NCI-H187 treated with DMSO at 0.1 percent for 48 hours (cell line): ENCODE measurements around the gene PRTN3.
"Not testable (repeated sequence)": the region's sequence is repeated elsewhere in the genome, so short reads cannot be mapped to it uniquely, and the experiment has no call there.

Source experiments
- DNase-seq: peaks from one replicate; lab custom pipeline; 2025; lab: John Stamatoyannopoulos, UW

PRTN3 gene

DNA sequence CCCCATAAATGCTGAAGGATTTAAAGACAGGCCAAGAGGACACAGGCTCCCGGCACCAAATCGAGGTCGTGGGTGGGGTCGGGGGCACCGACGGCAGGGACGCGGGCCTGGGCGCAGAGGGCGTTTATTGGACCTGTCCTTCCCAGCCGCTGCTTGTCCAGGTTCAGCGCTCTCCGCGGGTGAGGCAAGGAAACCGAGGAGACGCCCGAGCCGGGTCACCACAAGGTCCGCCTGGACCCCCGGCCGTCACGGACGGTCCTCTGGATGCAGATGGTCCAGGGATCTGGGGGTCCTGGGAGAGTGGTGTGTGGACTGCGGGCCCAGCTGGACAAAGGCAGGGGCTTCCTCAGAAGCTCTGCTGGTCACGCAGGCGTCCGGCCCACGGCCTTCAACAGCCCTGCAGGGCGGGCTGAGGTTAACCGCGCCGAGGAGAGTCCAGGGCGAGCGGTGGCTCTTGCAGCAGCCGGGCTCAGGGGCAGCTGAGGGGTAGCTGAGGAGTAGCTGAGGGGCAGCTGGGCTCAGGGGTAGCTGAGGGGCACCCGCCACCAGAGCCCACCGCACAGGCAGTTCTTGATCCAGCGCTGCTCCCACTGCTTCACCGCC, 27.2 kb downstream of the PRTN3 start:
- DNase-seq: no peak

DNA sequence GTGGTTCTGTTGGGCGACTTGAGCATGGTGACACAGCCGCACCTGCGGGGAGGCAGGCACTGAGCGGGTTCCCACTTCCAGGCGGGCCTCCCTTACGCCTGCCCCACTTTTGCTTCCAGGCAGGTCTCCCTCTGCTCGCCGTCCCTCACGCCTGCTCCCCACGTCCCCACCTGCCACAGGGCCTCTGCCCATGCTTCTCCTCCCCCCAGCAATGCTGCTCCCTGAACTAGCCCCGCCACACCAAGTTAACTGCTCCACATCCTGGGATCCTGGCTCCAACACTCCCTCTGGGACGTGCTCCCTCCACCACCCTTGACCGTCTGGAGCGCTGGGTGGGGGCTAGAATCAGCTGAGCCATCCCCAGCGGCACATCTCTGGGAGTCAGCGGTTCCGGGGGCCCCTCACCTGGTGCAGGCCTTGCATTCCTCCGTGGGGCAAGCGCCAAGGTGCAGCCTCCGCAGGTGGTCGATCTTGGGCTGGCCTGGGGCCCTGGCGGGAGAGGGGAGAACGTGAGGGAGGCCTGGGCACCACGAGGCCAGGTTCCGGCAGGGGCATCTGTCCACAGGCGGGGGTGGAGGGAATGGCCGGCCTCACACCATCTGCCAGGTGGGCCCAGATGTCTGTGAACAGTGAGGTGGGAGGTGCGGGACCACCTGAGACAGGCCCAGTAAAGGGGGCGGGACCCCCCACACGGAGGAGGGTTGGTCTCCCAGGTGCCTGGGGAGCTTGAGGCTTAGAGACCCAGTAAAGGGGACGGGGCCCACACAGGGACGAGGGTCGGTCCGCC, 27.9 kb downstream of the PRTN3 start:
- no peak for DNase-seq

DNA sequence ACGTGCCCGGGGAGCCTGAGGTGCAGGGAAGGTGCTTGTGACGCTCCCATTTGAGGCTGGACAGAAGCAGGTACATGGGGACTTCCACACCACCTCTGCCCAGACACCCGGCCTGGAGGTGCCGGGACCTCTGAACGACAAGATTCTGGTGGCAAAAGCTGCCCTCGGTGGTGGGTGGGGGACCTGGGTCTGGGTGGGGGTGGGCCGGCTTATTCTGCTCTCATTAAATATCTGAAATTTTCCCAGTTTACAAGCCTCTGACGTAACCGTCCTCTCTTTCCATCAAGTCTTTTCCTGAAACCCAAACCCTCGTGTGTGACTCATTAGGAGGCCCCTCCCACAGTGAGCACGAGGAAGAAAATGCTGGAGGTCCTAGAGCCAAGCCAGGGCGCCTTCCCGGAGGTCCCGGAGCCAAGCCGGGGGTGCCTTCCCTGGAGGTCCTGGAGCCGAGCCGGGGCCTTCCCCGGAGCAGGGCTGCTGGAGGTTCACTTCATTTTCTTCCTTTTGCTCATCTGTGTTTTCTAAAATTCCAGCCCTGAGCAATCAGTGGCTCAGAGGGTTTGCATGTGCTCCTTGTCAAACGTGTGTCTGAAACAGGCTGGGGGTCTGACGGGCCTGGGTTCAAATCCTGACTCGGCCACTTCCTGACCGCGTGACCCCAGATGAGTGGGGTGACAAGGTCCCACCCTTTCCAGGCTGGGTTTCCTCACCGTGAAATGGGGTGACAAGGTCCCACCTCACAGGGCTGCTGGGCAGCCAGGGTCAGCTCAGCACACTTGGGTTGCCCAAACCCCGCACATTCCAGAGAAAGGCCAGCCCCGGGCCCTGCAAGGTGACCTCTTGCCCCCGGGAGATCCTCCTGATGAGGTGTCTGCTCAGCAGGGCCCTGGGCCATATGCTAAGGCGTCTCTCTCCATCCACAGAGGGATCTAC, 28.7 kb downstream of the PRTN3 start:
- no peak for DNase-seq

DNA sequence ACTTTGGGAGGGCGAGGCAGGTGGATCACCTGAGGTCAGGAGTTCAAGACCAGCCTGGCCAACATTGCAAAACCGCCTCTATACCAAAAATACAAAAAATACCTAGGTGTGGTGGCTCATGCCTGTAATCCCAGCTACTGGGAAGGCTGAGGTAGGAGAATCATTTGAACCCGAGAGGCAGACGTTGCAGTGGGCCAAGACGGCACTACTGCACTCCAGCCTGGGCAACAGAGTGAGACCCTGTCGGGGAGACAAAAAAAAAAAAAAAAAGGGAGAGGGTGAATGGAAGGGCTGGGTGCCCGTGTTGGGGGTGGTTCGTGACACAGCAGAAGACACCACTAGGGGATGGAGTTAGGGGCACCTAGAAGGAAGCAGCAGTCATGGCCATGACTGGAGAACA, 29.5 kb downstream of the PRTN3 start:
- DNase-seq: no peak

DNA sequence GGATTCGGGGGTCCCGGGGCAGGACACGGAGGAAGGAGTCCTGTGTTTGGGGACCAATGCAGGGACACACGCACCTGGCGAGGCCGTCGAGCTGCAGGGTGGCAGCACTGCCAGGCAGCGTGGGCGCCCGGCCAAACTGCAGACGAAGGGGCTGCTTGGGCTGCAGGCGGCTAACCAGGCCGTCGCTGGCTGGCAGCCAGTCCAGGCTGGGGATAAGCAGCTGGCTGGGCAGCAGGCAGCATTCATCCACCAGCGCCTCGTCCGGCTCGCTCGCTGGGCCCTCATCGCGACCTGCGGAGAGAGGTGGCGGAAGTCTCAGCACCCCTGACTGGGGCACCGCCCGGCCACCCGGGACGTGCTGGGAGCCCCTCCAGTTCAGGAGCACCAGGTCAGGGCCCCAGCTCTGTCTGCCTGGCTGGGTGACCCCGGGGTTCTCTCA, 30.2 kb downstream of the PRTN3 start:
- DNase-seq: no peak

DNA sequence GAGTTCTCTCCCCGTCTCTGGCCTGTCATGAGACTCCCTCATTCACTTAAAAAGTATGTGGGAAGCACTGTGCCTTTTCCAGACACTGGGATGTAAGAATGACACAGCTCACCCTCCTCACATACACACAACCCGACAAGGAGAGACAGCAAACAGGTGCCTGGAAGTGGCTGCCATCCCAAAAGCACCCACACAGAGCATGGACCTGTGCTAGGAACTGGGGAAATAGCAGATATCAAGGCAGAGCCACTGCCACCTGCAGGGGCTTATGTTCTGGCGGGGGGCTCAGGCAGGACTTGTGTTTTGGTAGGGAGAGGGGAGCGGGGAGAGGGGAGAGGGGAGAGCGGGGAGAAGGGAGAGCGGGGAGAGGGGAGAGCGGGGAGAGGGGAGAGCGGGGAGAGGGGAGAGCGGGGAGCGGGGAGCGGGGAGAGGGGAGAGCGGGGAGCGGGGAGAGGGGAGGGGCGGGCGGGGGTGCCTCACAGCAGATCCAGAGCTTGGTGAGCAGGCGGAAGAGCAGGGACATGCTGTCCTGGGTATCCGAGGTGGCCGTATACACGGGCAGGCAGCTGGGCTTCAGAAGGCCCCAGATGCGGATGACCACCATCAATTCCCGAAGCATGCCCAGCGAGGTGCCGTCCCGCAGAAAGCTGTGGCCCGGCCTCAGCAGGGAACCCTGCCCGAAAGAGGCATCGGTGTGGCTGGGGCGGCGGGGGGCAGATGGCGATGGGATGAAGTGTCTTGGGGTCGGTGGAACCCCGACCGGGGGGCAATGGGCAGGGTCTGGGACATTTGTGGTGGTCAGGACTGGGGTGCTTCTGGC, 30.9 kb downstream of the PRTN3 start:
- DNase-seq: no peak

DNA sequence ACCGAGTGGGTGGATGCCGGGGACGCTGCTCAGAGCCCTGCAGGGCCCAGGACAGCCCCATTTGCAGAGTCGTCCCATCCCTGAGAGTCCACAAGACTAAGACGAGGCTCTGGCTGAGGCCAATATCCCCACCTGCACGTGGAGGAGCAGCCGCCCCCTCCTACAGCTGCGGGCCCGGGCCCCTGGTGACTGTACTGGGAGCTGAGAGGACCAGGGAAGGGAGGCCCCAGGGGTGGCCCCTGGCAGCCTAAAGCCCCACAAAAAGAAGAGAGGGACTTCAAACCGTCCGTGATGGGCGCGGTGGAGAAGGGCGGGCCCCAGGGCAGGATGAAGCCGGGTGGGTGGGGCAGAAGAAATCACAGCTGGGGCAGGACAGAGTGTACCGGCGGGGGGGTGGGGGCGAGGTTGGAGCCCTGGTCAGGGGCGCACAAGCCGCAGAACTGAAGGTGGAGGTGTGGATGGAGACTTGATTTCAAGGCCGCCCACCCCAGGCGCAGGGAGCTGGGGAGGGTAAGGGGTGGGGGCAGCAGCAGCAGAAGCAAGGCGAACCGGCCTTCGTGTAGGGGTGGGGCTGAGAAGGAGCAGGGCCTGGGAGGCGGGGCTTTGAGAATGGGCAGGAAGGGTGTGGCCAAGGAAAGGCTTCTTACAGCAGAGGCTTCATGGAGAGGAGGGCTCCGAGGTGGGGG, 31.6 kb downstream of the PRTN3 start:
- no peak for DNase-seq

DNA sequence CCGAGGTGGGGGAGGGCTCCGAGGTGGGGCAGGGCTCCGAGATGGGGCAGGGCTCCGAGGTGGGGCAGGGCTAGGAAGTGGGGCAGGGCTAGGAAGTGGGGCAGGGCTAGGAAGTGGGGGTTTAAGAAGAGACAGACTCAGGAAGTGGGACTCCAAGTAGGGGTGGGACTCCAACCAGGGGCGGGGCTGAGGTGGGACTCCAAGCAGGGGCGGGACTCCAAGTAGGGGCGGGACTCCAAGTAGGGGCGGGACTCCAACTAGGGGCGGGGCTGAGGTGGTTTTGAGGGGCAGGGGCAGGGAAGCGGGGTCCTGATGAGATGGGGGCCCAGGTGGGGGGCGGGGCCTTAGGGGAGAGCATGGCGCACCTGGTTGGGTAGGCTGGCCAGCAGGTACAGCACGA, 32.3 kb downstream of the PRTN3 start:
- DNase-seq: no peak

DNA sequence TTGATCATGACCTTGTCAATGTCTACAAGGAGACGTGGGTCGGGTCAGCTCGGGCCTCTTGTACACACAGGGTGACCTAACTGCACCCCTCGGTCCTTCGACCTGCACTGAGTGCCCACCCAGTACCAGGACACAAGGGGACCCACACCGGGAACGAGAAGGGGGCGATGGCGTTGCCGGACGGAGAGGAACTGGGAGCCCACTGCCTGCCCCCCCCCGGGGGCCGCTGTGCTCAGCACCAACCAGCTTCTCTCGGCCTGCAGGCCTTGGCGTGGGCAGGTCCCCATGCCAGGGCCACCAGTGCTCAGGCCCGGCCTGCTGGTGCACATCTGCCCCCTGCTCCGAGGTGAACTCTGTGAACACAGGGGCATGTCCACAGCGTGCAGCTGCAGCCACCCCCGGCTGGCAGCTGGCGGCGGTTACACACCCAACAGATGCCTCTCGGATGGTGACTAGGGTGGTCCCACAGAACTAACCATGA, 32.8 kb downstream of the PRTN3 start:
- DNase-seq: no peak

DNA sequence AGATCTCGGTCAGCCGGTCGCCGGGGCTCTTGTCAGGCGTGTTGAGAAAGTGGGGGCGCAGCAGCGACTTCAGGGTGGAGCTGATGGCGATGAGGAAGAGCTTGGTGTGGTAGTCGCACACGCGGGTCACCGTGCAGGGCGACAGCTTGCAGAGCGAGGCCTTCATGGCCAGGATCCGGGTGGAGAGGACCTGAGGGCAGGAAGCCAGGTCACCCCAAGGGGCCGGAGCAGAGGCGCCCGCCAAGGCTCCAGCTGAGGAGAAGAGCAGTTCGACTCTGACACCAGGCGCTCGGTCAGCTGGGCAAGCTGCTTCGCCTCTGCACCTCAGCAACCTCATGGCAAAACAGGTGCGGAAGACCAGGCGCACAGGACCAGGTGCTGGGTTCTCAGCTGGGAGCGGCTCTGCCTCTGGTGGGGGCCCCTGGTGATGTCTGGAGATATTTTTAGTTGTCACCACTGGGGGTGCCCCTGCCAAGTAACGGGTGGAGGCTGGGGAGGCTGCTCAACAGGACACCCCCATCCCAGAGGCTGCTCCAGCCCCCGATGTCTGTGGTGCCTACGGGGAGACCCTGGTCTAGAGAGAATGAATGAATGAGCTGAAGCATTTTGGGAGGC, 34.6 kb downstream of the PRTN3 start:
- DNase-seq: no peak

DNA sequence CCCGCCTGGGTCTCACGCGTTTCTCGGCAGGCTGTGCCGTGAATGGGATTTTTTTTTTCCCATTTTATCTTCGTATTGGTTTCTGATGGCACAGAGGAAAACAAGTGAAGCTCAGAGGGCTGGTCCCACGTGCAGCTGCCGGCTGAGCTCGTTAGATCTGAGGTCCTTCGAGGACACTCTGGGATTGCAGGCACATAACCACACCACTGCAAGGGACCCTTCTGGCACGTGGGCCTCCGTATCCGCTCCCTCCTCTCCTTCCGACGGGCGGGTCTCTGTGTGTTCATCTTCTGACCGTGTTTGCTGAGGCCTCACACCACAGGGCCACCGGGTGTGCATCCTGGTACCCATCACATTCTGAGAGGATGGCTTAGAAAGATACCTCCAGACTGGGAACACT, 35.3 kb downstream of the PRTN3 start:
- no peak for DNase-seq

DNA sequence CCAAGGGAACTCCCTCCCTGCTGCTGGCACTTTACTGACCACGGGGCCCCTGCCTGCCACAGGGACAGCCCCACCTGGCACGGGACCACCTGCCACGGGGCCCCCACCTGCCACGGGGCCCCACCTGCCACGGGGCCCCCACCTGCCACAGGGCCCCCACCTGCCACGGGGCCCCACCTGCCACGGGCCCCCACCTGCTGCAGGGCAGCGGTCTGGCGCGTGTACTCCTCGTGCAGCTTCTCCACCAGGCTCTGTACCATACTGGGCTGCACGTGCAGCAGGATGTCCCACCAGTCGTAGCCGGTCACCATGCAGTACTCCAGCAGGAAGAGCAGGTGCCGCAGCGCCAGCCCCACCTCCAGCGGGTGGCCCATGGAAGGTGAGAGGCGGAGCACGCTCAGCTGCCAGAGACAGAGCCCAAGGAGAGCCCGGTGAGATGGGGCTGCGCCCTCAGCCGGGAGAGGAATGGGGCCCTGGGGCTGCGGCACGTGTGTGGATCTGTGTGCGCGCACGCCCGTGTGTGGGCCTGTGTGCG, 36.0 kb downstream of the PRTN3 start:
- DNase-seq: no peak

DNA sequence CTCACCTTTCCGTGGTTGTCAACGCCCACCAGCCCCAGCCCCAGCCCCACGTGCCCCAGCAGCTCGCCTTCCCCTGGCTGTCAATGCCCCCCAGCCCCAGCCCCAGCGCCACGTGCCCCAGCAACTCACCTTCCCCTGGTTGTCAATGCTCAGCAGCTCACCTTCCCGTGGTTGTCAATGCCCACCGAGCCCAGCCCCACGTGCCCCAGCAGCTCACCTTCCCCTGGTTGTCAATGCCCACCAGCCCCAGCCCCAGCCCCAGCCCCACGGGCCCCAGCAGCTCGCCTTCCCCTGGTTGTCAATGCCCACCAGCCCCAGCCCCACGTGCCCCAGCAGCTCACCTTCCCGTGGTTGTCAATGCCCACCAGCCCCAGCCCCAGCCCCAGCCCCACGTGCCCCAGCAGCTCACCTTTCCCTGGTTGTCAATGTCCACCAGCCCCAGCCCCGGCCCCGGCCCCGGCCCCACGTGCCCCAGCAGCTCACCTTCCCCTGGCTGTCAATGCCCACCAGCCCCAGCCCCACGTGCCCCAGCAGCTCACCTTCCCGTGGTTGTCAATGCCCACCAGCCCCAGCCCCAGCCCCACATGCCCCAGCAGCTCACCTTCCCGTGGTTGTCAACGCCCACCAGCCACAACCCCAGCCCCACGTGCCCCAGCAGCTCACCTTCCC, 37.3 kb downstream of the PRTN3 start:
- not testable (repeated sequence) for DNase-seq

DNA sequence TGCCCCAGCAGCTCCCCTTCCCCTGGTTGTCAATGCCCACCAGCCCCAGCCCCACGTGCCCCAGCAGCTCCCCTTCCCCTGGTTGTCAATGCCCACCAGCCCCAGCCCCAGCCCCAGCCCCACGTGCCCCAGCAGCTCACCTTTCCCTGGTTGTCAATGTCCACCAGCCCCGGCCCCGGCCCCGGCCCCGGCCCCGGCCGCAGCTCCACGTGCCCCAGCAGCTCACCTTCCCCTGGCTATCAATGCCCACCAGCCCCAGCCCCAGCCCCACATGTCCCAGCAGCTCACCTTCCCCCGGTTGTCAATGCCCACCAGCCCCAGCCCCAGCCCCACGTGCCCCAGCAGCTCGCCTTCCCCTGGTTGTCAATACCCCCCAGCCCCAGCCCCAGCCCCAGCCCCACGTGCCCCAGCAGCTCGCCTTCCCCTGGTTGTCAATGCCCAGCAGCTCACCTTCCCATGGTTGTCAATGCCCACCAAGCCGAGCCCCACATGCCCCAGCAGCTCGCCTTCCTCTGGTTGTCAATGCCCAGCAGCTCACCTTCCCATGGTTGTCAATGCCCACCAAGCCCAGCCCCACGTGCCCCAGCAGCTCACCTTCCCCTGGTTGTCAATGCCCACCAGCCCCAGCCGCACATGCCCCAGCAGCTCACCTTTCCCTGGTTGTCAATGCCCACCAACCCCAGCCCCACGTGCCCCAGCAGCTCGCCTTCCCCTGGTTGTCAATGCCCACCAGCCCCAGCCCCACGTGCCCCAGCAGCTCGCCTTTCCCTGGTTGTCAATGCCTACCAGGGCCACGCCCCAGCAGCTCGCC, 38.2 kb downstream of the PRTN3 start:
- DNase-seq: not testable (repeated sequence)

DNA sequence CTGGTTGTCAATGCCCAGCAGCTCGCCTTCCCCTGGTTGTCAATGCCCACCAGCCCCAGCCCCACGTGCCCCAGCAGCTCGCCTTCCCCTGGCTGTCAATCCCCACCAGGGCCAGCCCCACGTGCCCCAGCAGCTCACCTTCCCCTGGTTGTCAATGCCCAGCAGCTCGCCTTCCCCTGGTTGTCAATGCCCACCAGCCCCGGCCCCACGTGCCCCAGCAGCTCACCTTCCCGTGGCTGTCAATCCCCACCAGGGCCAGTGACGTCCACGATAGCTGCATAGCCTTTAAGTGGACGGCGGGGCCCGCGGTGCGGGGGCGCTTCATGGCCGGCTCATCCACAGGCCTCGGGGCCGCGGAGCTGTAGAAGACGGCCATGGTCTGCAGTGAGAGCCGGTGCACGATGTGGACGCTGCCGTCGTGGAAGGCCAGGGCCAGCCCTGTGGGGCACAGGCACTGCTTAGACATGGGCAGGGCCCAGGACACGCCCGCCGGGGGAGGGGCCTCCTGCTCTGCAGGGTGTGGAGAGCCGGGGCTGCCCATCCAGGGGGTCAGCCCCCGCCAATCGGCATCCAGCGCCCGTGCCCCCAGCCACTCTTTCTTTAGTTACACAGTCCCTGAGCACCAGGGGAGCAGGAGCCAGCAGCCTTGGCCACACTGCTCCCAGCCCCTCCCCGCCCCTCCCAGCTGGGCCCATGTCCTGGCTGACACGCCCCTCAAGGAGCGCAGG, 39.1 kb downstream of the PRTN3 start:
- no peak for DNase-seq

DNA sequence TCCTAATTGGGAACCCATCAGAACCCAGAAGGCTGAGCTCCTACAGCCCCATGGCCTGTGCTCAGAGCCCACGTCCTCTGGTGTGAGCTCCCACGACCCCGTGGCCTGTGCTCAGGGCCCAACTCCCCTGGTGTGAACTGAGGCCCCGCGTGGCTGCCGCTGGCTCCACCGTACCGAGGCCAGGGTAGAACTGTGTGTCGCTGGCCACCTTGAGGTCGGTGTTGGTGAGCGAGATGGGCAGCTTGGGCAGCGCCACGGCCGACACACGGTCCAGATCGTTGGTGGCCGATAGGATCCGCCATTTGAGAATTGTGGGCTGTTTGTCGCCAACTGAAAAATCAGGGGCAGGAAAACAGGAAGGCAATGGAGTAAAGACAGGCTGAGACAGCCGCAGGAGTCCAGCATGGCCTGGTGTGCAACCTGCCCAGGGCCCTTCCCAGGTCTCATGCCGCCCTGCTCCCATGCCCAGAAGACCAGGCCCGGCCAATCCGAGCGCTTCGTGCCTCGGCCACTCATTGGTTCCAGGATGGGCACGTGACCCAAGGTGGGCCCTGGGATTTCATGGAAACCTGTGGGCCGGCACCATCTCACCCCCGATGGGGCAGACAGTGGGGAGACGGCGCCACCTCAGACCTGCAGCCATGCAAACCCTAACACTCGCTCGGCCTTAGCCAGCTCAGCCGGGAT, 40.7 kb downstream of the PRTN3 start:
- no peak for DNase-seq

DNA sequence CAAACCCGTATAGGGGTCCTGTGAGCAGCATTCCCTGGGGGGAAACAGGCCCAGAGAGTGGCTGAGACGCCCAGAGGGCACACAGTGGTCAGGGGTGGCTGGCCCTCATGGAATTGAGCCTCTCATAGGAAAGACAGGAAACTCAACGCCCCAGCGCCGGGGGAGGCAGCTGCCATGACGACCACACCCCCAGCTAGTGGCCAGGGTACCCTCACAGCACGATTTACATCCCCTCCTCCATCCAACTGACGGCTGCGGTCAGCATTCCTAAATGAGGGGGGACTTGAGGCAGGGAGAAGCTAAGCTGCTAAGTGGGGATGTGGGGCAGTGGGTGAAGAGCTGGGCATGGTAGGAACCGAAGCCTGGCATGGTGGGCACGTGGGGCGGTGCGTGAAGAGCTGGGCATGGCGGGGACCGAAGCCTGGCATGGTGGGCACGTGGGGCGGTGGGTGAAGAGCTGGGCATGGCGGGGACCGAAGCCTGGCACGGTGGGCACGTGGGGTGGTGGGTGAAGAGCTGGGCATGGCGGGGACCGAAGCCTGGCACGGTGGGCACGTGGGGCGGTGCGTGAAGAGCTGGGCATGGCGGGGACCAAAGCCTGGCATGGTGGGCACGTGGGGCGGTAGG, 42.2 kb downstream of the PRTN3 start:
- DNase-seq: no peak
